HG02759 (cell line): ENCODE measurements around the gene LACTBL1.

Experiments
- ATAC-seq: cut with Tn5 transposase; IDR thresholded peaks from one replicate; pipeline ENCODE4 v1.9.1; 2021; ENCODE audit warnings: mild to moderate bottlenecking, moderate library complexity; ENCODE audit not compliant: unreplicated experiment

LACTBL1 gene

GRCh38 chr1:22978299-22978698 lies 5.6 kb upstream of the LACTBL1 start:
- no peak for ATAC-seq

GRCh38 chr1:22976461-22977243 lies 4.0 kb upstream of the LACTBL1 start:
- ATAC-seq, result peak; percentile 52

GRCh38 chr1:22976127-22976460 lies 3.4 kb upstream of the LACTBL1 start:
- ATAC-seq, result no peak

- ATAC-seq, result no peak
Measured at GRCh38 chr1:22975694-22976093, 3.0 kb upstream of the LACTBL1 start.

- ATAC-seq, result no peak
Measured at GRCh38 chr1:22971611-22972405, 858 bp downstream of the LACTBL1 start.

GRCh38 chr1:22971161-22971560 lies 1.5 kb downstream of the LACTBL1 start:
- no peak for ATAC-seq

- ATAC-seq, result no peak
Measured at GRCh38 chr1:22970096-22970495, 2.6 kb downstream of the LACTBL1 start.

GRCh38 chr1:22969304-22969709 lies 3.4 kb downstream of the LACTBL1 start:
- no peak for ATAC-seq

- ATAC-seq, result no peak
Measured at GRCh38 chr1:22967833-22968232, 4.8 kb downstream of the LACTBL1 start.

- no peak for ATAC-seq
Measured at GRCh38 chr1:22966309-22966708, 6.4 kb downstream of the LACTBL1 start.

GRCh38 chr1:22963044-22963677 lies 9.5 kb downstream of the LACTBL1 start:
- no peak for ATAC-seq

- ATAC-seq, result no peak
Measured at GRCh38 chr1:22962558-22962957, 10.1 kb downstream of the LACTBL1 start.

GRCh38 chr1:22959545-22960360 lies 12.9 kb downstream of the LACTBL1 start:
- no peak for ATAC-seq

- no peak for ATAC-seq
Measured at GRCh38 chr1:22958556-22958955, 14.1 kb downstream of the LACTBL1 start.

GRCh38 chr1:22957066-22957465 lies 15.6 kb downstream of the LACTBL1 start:
- no peak for ATAC-seq

- no peak for ATAC-seq
Measured at GRCh38 chr1:22955146-22955545, 17.5 kb downstream of the LACTBL1 start.

- ATAC-seq, result no peak
Measured at GRCh38 chr1:22953740-22954141, 18.9 kb downstream of the LACTBL1 start.

GRCh38 chr1:22953057-22953739 lies 19.5 kb downstream of the LACTBL1 start:
- ATAC-seq, result no peak

GRCh38 chr1:22952694-22953056 lies 20.0 kb downstream of the LACTBL1 start:
- ATAC-seq, result no peak

- no peak for ATAC-seq
Measured at GRCh38 chr1:22951796-22952195, 20.9 kb downstream of the LACTBL1 start.
